22Rv1 (cell line): ENCODE results near the gene GATA6.

Experiments
- H3K27ac ChIP-seq: fragments of 450-650 bp; 2 replicates; pipeline ENCODE4 v1.5.1; 2017
- ZFX ChIP-seq: fragments of 450-650 bp; IDR thresholded peaks from 2 replicates; pipeline ENCODE4 v1.6.1; 2017; ENCODE audit warnings: antibody characterized with exemption, borderline replicate concordance
- TF ChIP-seq, protein P1 (sequence below): fragments of 450-650 bp; IDR thresholded peaks from 2 replicates; pipeline ENCODE4 v1.5.1; 2017; ENCODE audit warnings: mild to moderate bottlenecking

Gene GATA6

DNA sequence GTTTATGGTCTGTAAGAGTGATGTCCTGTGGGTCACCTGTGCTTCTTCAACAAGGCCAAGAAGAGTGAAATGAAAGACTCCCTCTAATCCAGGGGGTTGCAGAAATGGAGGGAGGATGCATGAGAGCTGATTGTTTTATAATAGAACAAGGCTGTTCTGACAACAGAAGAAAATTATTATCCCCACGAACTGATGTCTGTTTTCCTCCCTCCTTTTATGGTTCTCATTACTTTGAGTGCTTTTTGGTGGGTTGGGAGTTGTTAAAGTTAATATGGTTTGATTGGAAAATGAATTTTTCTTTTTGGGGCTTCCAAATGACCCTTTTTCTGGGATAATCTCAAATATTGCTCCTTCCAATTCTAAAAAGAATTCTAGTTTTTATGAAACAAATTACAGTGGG lies 33.6 kb downstream of the GATA6 start:
- TF ChIP-seq ZFX: no peak
- TF ChIP-seq, protein P1, sequence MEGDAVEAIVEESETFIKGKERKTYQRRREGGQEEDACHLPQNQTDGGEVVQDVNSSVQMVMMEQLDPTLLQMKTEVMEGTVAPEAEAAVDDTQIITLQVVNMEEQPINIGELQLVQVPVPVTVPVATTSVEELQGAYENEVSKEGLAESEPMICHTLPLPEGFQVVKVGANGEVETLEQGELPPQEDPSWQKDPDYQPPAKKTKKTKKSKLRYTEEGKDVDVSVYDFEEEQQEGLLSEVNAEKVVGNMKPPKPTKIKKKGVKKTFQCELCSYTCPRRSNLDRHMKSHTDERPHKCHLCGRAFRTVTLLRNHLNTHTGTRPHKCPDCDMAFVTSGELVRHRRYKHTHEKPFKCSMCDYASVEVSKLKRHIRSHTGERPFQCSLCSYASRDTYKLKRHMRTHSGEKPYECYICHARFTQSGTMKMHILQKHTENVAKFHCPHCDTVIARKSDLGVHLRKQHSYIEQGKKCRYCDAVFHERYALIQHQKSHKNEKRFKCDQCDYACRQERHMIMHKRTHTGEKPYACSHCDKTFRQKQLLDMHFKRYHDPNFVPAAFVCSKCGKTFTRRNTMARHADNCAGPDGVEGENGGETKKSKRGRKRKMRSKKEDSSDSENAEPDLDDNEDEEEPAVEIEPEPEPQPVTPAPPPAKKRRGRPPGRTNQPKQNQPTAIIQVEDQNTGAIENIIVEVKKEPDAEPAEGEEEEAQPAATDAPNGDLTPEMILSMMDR: no peak
- no peak overlapping the region for H3K27ac ChIP-seq

GRCh38 chr18:22203536-22204213 lies 34.3 kb downstream of the GATA6 start:
- TF ChIP-seq ZFX: no peak
- TF ChIP-seq, protein P1: no peak
- no peak overlapping the region for H3K27ac ChIP-seq

DNA sequence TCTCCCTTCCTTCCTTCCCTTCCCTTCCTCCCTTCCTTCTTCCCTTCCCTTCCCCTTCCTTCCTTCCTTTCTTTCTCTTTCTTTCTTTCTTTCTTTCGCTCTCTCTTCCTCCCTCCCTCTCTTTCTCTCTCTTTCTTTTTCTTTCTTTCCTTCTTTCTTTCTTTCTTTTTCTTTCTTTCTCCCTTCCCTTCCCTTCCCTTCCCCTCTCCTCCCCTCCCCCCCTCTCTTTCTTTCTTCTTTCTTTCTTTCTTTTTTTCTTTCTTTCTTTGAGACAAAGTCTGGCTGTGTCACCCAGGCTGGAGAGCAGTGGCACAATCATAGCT lies 34.8 kb downstream of the GATA6 start:
- TF ChIP-seq, protein P1: no peak
- TF ChIP-seq ZFX: no peak
- no peak overlapping the region for H3K27ac ChIP-seq

DNA sequence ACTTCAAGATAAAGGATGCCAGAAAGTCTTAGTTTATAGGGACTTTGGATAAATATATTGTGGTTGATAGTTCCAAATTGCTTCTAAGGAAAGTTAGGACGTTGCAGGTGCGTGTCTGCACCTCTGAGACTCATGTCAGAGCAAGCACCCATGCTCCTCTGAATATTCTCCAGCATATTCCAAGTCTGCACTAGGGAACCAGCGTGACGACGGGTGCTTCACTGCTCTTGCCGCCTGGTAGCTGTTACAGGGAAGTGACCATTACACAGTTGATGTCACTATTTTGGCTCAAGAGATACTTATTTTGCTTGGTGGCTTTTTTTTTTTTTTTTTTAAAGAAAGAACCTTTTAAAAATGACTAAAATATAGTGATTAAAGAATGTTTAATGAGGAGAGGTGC lies 35.6 kb downstream of the GATA6 start:
- H3K27ac ChIP-seq: no peak overlapping the region
- TF ChIP-seq, protein P1: no peak
- no peak for TF ChIP-seq ZFX

GRCh38 chr18:22207021-22207758 lies 37.8 kb downstream of the GATA6 start:
- TF ChIP-seq ZFX: no peak
- TF ChIP-seq, protein P1: no peak
- H3K27ac ChIP-seq: no peak overlapping the region

- no peak overlapping the region for H3K27ac ChIP-seq
Observed at GRCh38 chr18:22210311-22210754, 40.9 kb downstream of the GATA6 start.

DNA sequence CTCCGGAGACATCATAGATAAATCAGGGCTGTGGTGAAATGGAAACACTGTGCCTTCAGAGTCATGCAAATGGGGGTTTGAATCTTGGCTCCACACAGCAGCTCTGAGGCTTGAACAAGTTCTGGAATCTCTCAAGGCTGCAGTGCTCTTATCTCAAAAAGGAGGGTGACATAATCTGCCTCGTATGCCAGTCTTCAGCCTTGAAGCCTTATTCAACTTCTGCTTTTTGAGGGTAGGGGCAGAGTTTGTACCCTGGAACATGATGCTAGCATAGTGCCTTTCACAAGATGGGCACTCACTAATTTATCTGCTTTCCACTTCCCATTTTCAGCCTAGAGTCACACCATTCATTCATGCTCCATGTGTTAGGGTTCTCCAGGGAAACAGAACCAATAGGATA lies 42.3 kb downstream of the GATA6 start:
- H3K27ac ChIP-seq: no peak overlapping the region
- no peak for TF ChIP-seq ZFX
- TF ChIP-seq, protein P1: no peak

More at GRCh38 chr18:22210311-22210754, 40.9 kb downstream of the GATA6 start:
- TF ChIP-seq ZFX: no peak
- TF ChIP-seq, protein P1: no peak
